Thoracic aorta (tissue), 2 donors: ENCODE data around the gene SNPH. TPM values are rescaled to one million over a fixed set of nuclear protein-coding genes. Genes with fewer than 3 reads are reported as not detected.

Experiments
- ATAC-seq: fragments of 150-250 bp; one replicate; pipeline ENCODE4 v1.8.0; 2017; ENCODE audit warnings: low read depth; ENCODE audit not compliant: insufficient number of reproducible peaks, low FRiP score
- DNase-seq: peaks from one replicate; pipeline ENCODE4 v3.0.0-alpha.2; 2020; ENCODE audit warnings: low spot score
- H3K27ac ChIP-seq, 2 donors: fragments of 200-600 bp; sonication (generic); 1 replicate in 1 of 2; 2 replicates in 1 of 2; pipeline ENCODE4 v1.5.1; 2016; ENCODE audit warnings: mild to moderate bottlenecking in 2 of 2, moderate library complexity in 2 of 2
- H3K27me3 ChIP-seq: fragments of 200-600 bp; sonication (generic); replicated peaks from 2 replicates; pipeline ENCODE4 v1.6.0; 2016; ENCODE audit warnings: mild to moderate bottlenecking; ENCODE audit not compliant: insufficient read depth
- H3K36me3 ChIP-seq: fragments of 200-600 bp; sonication (generic); one replicate; pipeline ENCODE4 v1.5.1; 2016
- H3K4me1 ChIP-seq, 2 donors: fragments of 200-600 bp; sonication (generic); 1 replicate in 1 of 2; 2 replicates in 1 of 2; pipeline versions ENCODE4 v1.5.1 to v1.6.0; 2016; ENCODE audit warnings: low read depth in 2 of 2, mild to moderate bottlenecking in 1 of 2; ENCODE audit not compliant: control insufficient read depth in 1 of 2
- H3K4me3 ChIP-seq: fragments of 200-600 bp; sonication (generic); 2 replicates; pipeline ENCODE4 v1.5.1; 2016; ENCODE audit warnings: mild to moderate bottlenecking
- H3K9me3 ChIP-seq: fragments of 200-600 bp; sonication (generic); 2 replicates; pipeline ENCODE4 v1.5.1; 2016
- CTCF ChIP-seq: fragments of 200-600 bp; sonication (generic); IDR thresholded peaks from one replicate; pipeline ENCODE4 v1.5.1; 2019; ENCODE audit warnings: antibody characterized with exemption
- total RNA-seq, 2 donors: library from RNA; depleted of rRNA; stranded (reverse); fragments of >200 nt; gene quantifications; one replicate each; pipeline versions ENCODE4 v1.1.0 to v1.2.3, GENCODE V29; 2016

SNPH gene
- total RNA-seq, 2 donors from 2014 or later = 13.4 to 14.6 TPM

GRCh38 chr20:1345030-1345755 lies 79.1 kb downstream of the SNPH start:
- H3K9me3 ChIP-seq = no peaks in the 10 kb centered on the region
- no peaks in the 10 kb centered on the region for H3K36me3 ChIP-seq
- H3K27ac ChIP-seq = no peak overlapping the region
- no peak for DNase-seq
- H3K4me1 ChIP-seq = no peaks in the 10 kb centered on the region
- no peak for ATAC-seq
- H3K27me3 ChIP-seq = no peaks in the 10 kb centered on the region
- no peak overlapping the region for H3K4me3 ChIP-seq
- TF ChIP-seq CTCF = no peak

GRCh38 chr20:1345756-1346093 lies 79.6 kb downstream of the SNPH start:
- H3K9me3 ChIP-seq = no peaks in the 10 kb centered on the region
- no peak overlapping the region for H3K4me3 ChIP-seq
- no peaks in the 10 kb centered on the region for H3K36me3 ChIP-seq
- ATAC-seq (no peak), DNase-seq (no peak)
- no peak overlapping the region for H3K27ac ChIP-seq
- no peak for TF ChIP-seq CTCF
- no peaks in the 10 kb centered on the region for H3K4me1 ChIP-seq
- no peaks in the 10 kb centered on the region for H3K27me3 ChIP-seq

GRCh38 chr20:1346315-1346969 lies 80.3 kb downstream of the SNPH start:
- Histone ChIP-seq H3K4me1 (no peaks in the 10 kb centered on the region), H3K27ac (no peak overlapping the region), H3K27me3 (no peaks in the 10 kb centered on the region), H3K36me3 (no peaks in the 10 kb centered on the region), H3K4me3 (no peak overlapping the region), H3K9me3 (no peaks in the 10 kb centered on the region)
- no peak for TF ChIP-seq CTCF
- DNase-seq = no peak
- no peak for ATAC-seq

- no peak overlapping the region for H3K27ac ChIP-seq
- DNase-seq = no peak
- no peaks in the 10 kb centered on the region for H3K9me3 ChIP-seq
- no peak for ATAC-seq
- TF ChIP-seq CTCF = no peak
- H3K36me3 ChIP-seq = no peaks in the 10 kb centered on the region
- no peaks in the 10 kb centered on the region for H3K27me3 ChIP-seq
- H3K4me1 ChIP-seq = no peaks in the 10 kb centered on the region
- H3K4me3 ChIP-seq = no peak overlapping the region
Observed at GRCh38 chr20:1353956-1354355, 87.9 kb downstream of the SNPH start.

- no peak for TF ChIP-seq CTCF
- H3K4me1 ChIP-seq = no peaks in the 10 kb centered on the region
- no peaks in the 10 kb centered on the region for H3K27me3 ChIP-seq
- no peaks in the 10 kb centered on the region for H3K36me3 ChIP-seq
- no peak for DNase-seq
- H3K4me3 ChIP-seq = no peak overlapping the region
- ATAC-seq = no peak
- no peak overlapping the region for H3K27ac ChIP-seq
- no peaks in the 10 kb centered on the region for H3K9me3 ChIP-seq
Observed at GRCh38 chr20:1357921-1358671, 92.0 kb downstream of the SNPH start.
